Stomach (tissue), 9 donors: ENCODE measurements around the gene WASF2. TPM values are rescaled to one million over a fixed set of nuclear protein-coding genes. Genes with fewer than 3 reads are reported as not detected.

ENCODE experiments used
- DNase-seq, 2 donors: peaks; one replicate each; pipeline versions ENCODE4 v3.0.0 to v3.0.0-alpha.2; 2013 to 2019
- H3K27ac ChIP-seq, 5 donors: fragments of 200-600 bp in 4 of 5; sonication (generic) in 4 of 5; one replicate each; pipeline ENCODE4 v1.5.1; 2013 to 2019; ENCODE audit warnings: mild to moderate bottlenecking in 1 of 5, moderate library complexity in 1 of 5
- H3K27me3 ChIP-seq, 3 donors: fragments of 200-600 bp; sonication (generic); one replicate each; pipeline ENCODE4 v1.5.1; 2017 to 2019; ENCODE audit warnings: mixed run types in 1 of 3
- H3K36me3 ChIP-seq, 4 donors: fragments of 200-600 bp; sonication (generic); 1 replicate in 3 of 4; 2 replicates in 1 of 4; pipeline ENCODE4 v1.5.1; 2016 to 2019
- H3K4me1 ChIP-seq, 4 donors: fragments of 200-600 bp; sonication (generic); one replicate each; pipeline ENCODE4 v1.5.1; 2016 to 2019
- H3K4me3 ChIP-seq, 4 donors: fragments of 200-600 bp; sonication (generic) in 3 of 4; one replicate each; pipeline ENCODE4 v1.5.1; 2016 to 2019; ENCODE audit warnings: mild to moderate bottlenecking in 1 of 4
- H3K9me3 ChIP-seq, 4 donors: fragments of 200-600 bp; sonication (generic); one replicate each; pipeline ENCODE4 v1.5.1; 2016 to 2019
- EP300 ChIP-seq: sonication (generic); formaldehyde crosslinking; IDR thresholded peaks from one replicate; pipeline ENCODE4 v1.6.1; 2017; ENCODE audit warnings: antibody characterized with exemption
- POLR2A ChIP-seq, 4 donors: fragments of 450-650 bp; IDR thresholded peaks; one replicate each; pipeline ENCODE4 v1.6.1; 2016; ENCODE audit warnings: antibody characterized with exemption in 4 of 4, control low read depth in 2 of 4, mild to moderate bottlenecking in 1 of 4, moderate library complexity in 1 of 4
- POLR2AphosphoS5 ChIP-seq, 3 donors: sonication (generic); formaldehyde crosslinking; IDR thresholded peaks; one replicate each; pipeline ENCODE4 v1.6.1; 2016; ENCODE audit warnings: antibody characterized with exemption in 3 of 3
- WGBS, 5 donors: extraction: QIAGEN DNeasy Blood & Tissue Kit in 3 of 5; methylation state at CpG; one replicate each; pipeline versions ENCODE4 v1.1.5 to v1.1.7; 2013 to 2018; 5-methylcytosine and 5-hydroxymethylcytosine counted together
- intact Hi-C: fragments of 100-400 bp; cut with DNase I; formaldehyde crosslinking; loops from one replicate; pipeline ENCODE4 v1.15.1; 2023; ENCODE audit warnings: low total_unique reads
- polyA plus RNA-seq, 3 donors: library from polyadenylated mRNA; stranded (reverse); fragments of 200-250 nt; gene quantifications; one replicate each; pipeline ENCODE4 v1.2.3, GENCODE V29; 2013
- total RNA-seq, 5 donors: library from RNA; depleted of rRNA; stranded (reverse); fragments of >200 nt; gene quantifications; one replicate each; pipeline versions ENCODE4 v1.1.0 to v1.2.3, GENCODE V29; 2014 to 2016
- TF ChIP-seq, protein P1 (sequence below), 7 experiments: fragments of 450-650 bp in 4 of 7; fragments of 200-600 bp in 3 of 7; sonication (generic) in 3 of 7; IDR thresholded peaks; one replicate each; pipeline ENCODE4 v1.5.1; 2016 to 2019; ENCODE audit warnings: antibody characterized with exemption in 7 of 7, control low read depth in 2 of 7, mild to moderate bottlenecking in 1 of 7
- donor health status: healthy with polysubstance abuse.
- donor health status: Bipolar disorder and iron deficiency.
- donor health status: healthy.

Gene WASF2
- total and polyA plus RNA-seq, 8 donors: 24.7 to 82.1 (median 54.7) TPM

DNA sequence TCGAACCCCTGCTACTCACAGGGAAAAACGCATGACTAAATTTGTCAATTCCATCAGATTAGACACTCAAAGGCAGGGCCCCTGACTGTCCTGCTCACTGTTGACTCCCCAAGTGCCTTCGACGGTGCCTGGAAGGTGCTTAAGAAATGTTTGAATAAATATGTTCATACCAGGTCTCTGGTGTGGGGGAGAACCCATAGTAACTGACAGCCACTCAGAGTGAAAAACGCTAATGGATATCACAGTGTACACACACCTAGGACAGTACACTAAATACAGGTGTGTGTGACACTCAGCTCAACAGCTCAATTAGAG is 39.7 kb upstream of the WASF2 start:
- DNase-seq: no peak
- Histone ChIP-seq H3K4me1 (peaks cover 39 to 56% (median 49%) of the 10 kb centered on the region in 4 donors), H3K4me3 (no peak overlapping the region), H3K9me3 (no peaks in the 10 kb centered on the region), H3K27ac (peak overlapping the region; percentile 70 to 93 (median 82)), H3K36me3 (peaks cover 7 to 26% (median 22%) of the 10 kb centered on the region in 4 donors), H3K27me3 (no peaks in the 10 kb centered on the region)
- TF ChIP-seq POLR2A (IDR thresholded peaks at IDR 0.05) (no peak), POLR2AphosphoS5 (IDR thresholded peaks at IDR 0.05) (no peak), EP300 (no peak)
- TF ChIP-seq, protein P1, sequence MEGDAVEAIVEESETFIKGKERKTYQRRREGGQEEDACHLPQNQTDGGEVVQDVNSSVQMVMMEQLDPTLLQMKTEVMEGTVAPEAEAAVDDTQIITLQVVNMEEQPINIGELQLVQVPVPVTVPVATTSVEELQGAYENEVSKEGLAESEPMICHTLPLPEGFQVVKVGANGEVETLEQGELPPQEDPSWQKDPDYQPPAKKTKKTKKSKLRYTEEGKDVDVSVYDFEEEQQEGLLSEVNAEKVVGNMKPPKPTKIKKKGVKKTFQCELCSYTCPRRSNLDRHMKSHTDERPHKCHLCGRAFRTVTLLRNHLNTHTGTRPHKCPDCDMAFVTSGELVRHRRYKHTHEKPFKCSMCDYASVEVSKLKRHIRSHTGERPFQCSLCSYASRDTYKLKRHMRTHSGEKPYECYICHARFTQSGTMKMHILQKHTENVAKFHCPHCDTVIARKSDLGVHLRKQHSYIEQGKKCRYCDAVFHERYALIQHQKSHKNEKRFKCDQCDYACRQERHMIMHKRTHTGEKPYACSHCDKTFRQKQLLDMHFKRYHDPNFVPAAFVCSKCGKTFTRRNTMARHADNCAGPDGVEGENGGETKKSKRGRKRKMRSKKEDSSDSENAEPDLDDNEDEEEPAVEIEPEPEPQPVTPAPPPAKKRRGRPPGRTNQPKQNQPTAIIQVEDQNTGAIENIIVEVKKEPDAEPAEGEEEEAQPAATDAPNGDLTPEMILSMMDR (IDR thresholded peaks at IDR 0.05): no peak
- 61 to 76% (median 69%) methylated on average over 5 of the region's 5 CpGs for WGBS, 5 donors
- intact Hi-C loops: no loop called here

DNA sequence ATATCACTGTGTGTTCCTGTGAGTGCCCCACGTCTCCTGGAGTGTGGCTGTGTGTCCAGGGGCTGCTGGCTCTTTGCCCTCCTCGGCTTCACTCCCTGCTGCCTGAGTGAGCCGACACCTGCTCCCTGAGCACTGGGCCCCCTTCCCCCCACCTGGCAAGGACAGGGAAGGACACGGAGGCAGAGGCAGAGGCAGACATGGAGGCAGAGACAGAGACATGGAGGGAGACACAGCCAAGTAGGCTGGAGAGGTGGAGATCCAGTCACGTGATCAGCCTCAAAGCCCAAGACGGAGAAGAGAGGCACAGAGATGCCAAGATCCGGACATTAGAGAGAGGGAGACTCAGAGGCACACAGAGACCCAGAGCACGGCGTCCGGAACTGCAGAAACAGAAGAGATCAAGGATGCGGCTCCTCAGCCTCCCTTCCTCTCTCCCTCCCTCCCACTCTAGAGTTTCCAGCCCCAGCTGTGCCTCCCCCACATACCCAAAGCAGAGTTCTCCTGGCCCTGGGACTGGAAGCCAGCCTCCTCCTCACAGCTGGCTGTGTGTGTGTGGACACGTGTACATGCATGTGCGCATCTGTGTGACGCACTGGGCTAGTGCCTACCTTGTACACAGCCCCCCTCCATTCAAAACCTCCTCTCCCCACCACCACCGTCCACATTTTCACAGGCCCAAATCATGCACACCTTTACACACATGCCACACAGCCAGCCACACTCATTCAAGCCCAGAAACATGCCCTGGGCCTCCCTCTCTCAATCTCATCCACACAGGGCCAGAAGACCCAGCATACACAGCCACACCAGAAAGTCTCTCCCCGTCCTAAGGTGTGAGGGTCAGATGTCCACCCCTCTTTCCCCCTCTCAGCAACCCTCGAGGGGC is 39.1 kb upstream of the WASF2 start:
- Histone ChIP-seq H3K36me3 (peaks cover 7 to 20% (median 16%) of the 10 kb centered on the region in 4 donors), H3K27me3 (no peaks in the 10 kb centered on the region), H3K4me1 (peaks cover 40 to 62% (median 52%) of the 10 kb centered on the region in 4 donors), H3K9me3 (no peaks in the 10 kb centered on the region), H3K27ac (peak overlapping the region; percentile 70 to 93 (median 82)), H3K4me3 (peak overlapping the region; percentile 48 to 54 (median 50))
- intact Hi-C loops: no loop called here
- TF ChIP-seq POLR2AphosphoS5 (IDR thresholded peaks at IDR 0.05) (peak in 1 of 3 donors; percentile 13), EP300 (no peak)
- peak in 1 of 2 donors; percentile 90 for DNase-seq
- 22 to 35% (median 26%) methylated on average over 15 to 17 of the region's 17 CpGs for WGBS, 5 donors

DNA sequence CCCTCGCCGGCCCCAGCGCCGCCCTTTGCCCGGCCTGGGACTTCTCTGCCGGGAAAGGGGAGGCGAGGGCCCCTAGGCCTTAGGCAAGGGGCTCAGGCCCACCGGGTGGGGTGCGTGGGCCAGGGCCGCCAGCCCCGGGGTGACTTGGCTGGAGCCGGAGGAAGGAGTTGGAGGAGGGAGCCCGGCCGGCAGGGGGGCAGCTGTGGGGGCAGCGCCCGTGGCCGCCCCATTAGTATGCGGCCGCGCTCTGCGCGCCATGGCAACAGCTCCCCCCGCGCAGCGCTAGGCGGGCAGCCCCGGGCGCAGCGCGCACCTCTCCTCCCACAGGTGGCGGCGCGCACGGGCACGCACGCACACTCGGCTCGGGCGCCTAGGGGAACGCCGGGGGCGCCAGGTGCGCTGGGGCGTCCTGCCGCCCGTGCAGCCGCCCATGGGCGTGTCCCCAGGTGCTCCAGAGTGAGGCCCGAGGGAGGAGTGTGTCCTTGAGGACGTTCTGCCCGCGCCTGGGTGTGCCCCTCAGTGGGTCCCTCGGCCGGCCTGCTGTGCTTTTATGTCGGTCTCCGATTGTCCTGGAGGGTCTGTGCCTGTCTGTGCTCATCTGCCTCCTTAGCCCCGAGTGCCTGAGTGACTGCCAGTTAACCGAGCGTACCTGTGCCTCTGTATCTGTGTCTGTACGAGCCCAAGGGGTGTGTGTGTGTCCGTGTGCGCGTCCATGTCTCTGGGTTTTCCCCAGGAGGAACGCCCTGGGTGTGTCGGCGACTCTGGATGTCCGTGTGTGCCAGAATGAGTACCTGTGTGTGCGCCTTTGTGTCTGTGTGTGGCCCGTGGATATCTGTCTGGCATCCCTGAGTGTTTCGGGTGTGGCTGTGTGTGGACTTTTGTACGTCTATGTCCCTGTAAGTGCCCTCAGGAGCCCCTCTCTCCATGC is 38.2 kb upstream of the WASF2 start:
- intact Hi-C loops: no loop called here
- peak overlapping the region; percentile 70 to 93 (median 82) for H3K27ac ChIP-seq
- WGBS, 5 donors: 1 to 12% (median 3%) methylated on average over 19 to 71 of the region's 71 CpGs
- TF ChIP-seq POLR2AphosphoS5 (IDR thresholded peaks at IDR 0.05): peak in 2 of 3 donors; percentile 21 to 40
- TF ChIP-seq, protein P1 (IDR thresholded peaks at IDR 0.05): no peak
- no peak for TF ChIP-seq POLR2A (IDR thresholded peaks at IDR 0.05)
- no peak for TF ChIP-seq EP300
- H3K36me3 ChIP-seq: peaks cover 0 to 11% (median 7%) of the 10 kb centered on the region in 4 donors
- peak; percentile 67 to 95 for DNase-seq
- peak overlapping the region; percentile 48 to 54 (median 50) for H3K4me3 ChIP-seq
- H3K9me3 ChIP-seq: no peaks in the 10 kb centered on the region
- no peaks in the 10 kb centered on the region for H3K27me3 ChIP-seq
- peaks cover 49 to 71% (median 60%) of the 10 kb centered on the region in 4 donors for H3K4me1 ChIP-seq

DNA sequence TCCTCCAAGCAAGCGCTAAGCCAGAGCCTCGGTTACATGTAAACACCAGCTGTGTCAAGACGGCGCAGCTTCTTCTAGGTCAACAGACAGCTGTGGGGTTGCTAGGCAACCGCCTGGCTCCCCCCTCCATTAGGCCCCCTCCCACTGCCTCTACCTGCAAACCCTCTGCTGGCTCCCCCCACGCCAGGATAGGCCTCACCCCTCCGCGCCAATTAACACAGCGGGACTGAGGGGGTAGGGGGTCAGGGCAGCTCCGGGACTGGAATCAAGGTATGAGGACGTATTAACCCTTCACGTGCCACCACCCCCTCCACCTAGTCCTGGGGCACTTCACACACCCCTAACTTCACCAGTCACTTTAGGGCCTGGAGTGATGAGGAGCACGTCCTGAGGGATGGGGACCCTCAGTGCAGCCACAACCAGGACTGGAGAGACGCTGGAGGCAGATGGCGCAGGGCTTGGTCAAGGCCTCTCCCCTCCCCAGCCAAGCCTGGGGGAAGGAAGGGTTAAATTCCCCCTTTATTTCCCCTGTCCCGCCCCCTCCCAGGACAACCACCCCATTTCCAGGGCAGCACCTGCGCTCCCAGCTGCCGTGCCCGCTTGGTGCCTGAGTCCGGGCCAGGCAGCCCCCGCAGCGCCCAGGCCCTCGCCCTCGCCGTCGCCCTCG is 37.4 kb upstream of the WASF2 start:
- H3K9me3 ChIP-seq: no peaks in the 10 kb centered on the region
- no peaks in the 10 kb centered on the region for H3K27me3 ChIP-seq
- peak in 1 of 2 donors; percentile 96 for DNase-seq
- peaks cover 0 to 3% (median 0%) of the 10 kb centered on the region in 4 donors for H3K36me3 ChIP-seq
- WGBS, 5 donors: 19 to 44% (median 28%) methylated on average over 14 to 27 of the region's 27 CpGs
- no peak for TF ChIP-seq EP300
- TF ChIP-seq POLR2AphosphoS5 (IDR thresholded peaks at IDR 0.05): peak in 1 of 3 donors; percentile 14
- H3K27ac ChIP-seq: peak overlapping the region; percentile 70 to 93 (median 82)
- intact Hi-C loops: no loop called here
- H3K4me1 ChIP-seq: peaks cover 57 to 79% (median 68%) of the 10 kb centered on the region in 4 donors
- peak overlapping the region; percentile 48 to 54 (median 50) for H3K4me3 ChIP-seq
